ENCODE measurements around the gene DRD1.

DNA sequence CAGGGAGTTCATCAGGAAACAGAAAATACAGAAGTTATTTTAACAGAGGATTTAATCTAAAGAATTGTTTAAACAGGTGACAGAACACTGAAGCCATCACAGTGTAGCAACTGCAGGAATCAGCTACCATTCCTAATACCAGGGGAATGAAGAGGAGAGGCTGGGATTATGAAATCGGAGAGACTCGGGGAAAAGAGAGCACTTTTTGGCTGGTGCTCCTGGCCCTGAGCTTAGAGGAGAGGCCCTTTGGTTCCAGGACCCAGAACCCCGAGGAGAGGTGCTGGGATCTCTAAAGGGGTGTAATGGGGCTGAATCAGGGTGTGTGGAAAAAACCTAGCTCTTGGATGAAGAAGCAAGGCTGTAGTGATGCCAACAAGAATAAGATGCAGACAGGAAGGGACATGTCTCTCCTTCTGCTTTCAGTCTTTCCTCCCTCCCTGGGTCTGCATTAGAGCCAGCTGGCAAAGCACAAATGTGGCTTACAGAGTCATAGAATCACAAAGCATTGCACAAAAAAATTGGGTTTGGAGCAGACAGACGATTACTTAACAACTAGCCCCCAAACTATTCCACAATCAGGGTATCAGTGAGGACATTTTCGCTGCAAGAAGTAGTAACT is 22.8 kb upstream of the DRD1 start:
- TF ChIP-seq POLR2A (IDR thresholded peaks at IDR 0.05) = no peak
- TF ChIP-seq, protein P1, sequence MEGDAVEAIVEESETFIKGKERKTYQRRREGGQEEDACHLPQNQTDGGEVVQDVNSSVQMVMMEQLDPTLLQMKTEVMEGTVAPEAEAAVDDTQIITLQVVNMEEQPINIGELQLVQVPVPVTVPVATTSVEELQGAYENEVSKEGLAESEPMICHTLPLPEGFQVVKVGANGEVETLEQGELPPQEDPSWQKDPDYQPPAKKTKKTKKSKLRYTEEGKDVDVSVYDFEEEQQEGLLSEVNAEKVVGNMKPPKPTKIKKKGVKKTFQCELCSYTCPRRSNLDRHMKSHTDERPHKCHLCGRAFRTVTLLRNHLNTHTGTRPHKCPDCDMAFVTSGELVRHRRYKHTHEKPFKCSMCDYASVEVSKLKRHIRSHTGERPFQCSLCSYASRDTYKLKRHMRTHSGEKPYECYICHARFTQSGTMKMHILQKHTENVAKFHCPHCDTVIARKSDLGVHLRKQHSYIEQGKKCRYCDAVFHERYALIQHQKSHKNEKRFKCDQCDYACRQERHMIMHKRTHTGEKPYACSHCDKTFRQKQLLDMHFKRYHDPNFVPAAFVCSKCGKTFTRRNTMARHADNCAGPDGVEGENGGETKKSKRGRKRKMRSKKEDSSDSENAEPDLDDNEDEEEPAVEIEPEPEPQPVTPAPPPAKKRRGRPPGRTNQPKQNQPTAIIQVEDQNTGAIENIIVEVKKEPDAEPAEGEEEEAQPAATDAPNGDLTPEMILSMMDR (IDR thresholded peaks at IDR 0.05) = no peak
- no peak for TF ChIP-seq POLR2AphosphoS5 (IDR thresholded peaks at IDR 0.05)

Data from upper lobe of left lung (tissue), 4 donors.